Ovary (tissue), 9 donors: ENCODE results near the gene LRP1-AS. TPM values are rescaled to one million over a fixed set of nuclear protein-coding genes. Genes with fewer than 3 reads are reported as not detected.

ENCODE experiments used
- DNase-seq, 5 donors: peaks; one replicate each; pipeline ENCODE4 v3.0.0-alpha.2; 2019 to 2020
- H3K27ac ChIP-seq, 2 donors: fragments of 200-600 bp; one replicate each; pipeline versions ENCODE4 v1.5.1 to v1.8.0; 2019 to 2022
- H3K27me3 ChIP-seq: fragments of 200-600 bp; one replicate; pipeline ENCODE4 v1.8.0; 2022
- H3K36me3 ChIP-seq: fragments of 200-600 bp; sonication (generic); one replicate; pipeline ENCODE4 v1.5.1; 2019
- H3K4me1 ChIP-seq: one replicate; pipeline ENCODE4 v1.8.1; 2013; ENCODE audit warnings: mild to moderate bottlenecking, moderate library complexity; ENCODE audit not compliant: insufficient read depth
- H3K4me3 ChIP-seq: fragments of 200-600 bp; sonication (generic); one replicate; pipeline ENCODE4 v1.5.1; 2017
- H3K9me3 ChIP-seq, 2 donors: fragments of 200-600 bp in 1 of 2; sonication (generic) in 1 of 2; one replicate each; pipeline versions ENCODE4 v1.5.1 to v1.8.1; 2013 to 2019; ENCODE audit warnings: mild to moderate bottlenecking in 1 of 2, moderate library complexity in 1 of 2
- CTCF ChIP-seq, 3 donors: fragments of 450-650 bp in 2 of 3; fragments of 200-600 bp in 1 of 3; IDR thresholded peaks; one replicate each; pipeline versions ENCODE4 v1.5.1 to v1.8.0; 2016 to 2022; ENCODE audit warnings: antibody characterized with exemption in 3 of 3, mild to moderate bottlenecking in 1 of 3
- EP300 ChIP-seq: sonication (generic); formaldehyde crosslinking; IDR thresholded peaks from one replicate; pipeline ENCODE4 v1.6.1; 2017; ENCODE audit warnings: antibody characterized with exemption
- POLR2A ChIP-seq: fragments of 450-650 bp; IDR thresholded peaks from one replicate; pipeline ENCODE4 v1.6.1; 2017; ENCODE audit warnings: antibody characterized with exemption, mild to moderate bottlenecking, moderate library complexity
- WGBS, 3 donors: extraction: QIAGEN DNeasy Blood & Tissue Kit in 1 of 3; methylation state at CpG; one replicate each; pipeline versions ENCODE4 v1.1.5 to v1.1.7; 2013 to 2017; 5-methylcytosine and 5-hydroxymethylcytosine counted together
- intact Hi-C, 4 donors: fragments of 100-400 bp; cut with DNase I; formaldehyde crosslinking; loops; one replicate each; pipeline versions ENCODE4 v1.11.0 to v1.15.1; 2022 to 2023
- polyA plus RNA-seq, 2 donors: library from polyadenylated mRNA; stranded (reverse); fragments of 200-250 nt in 1 of 2; fragments of 350-450 nt in 1 of 2; fragmentation: Illumina TruSeq in 1 of 2; extraction: RNeasy Lipid Tissue Mini Kit (QIAGEN cat#74804) in 1 of 2; gene quantifications; one replicate each; pipeline ENCODE4 v1.2.3, GENCODE V29; 2013 to 2014
- total RNA-seq, 7 donors: library from RNA; depleted of rRNA in 2 of 7; stranded (reverse); fragments of >200 nt in 2 of 7; fragmentation: NEBNext Ultra II Directional in 3 of 7; extraction: Animal tissue kit (Norgen Biotek cat#: 25700) in 3 of 7; gene quantifications; one replicate each; pipeline versions ENCODE4 v1.1.0 to v1.2.4, GENCODE V29; 2016 to 2023
- donor health status: DM: no; HTN: no; CAD: no; lungs with moderate emphysema.
- donor health status: DM: no; HTN: no; CAD: no.
- donor health status: Bipolar disorder and iron deficiency.
- donor health status: DM: yes; HTN: yes; CAD: no.
- donor health status: DM: no; HTN: no; CAD: no.
- donor health status: DM: yes; HTN: yes; CAD: no.

The LRP1-AS gene
- total and polyA plus RNA-seq, 9 donors = not detected

- intact Hi-C loops = no loop called here
- no peaks in the 10 kb centered on the region for H3K36me3 ChIP-seq
- DNase-seq = no peak
- H3K4me3 ChIP-seq = no peak overlapping the region
- no peaks in the 10 kb centered on the region for H3K4me1 ChIP-seq
- H3K9me3 ChIP-seq = no peaks in the 10 kb centered on the region
- TF ChIP-seq CTCF (IDR thresholded peaks at IDR 0.05) = no peak
- TF ChIP-seq POLR2A = no peak
- TF ChIP-seq EP300 = no peak
- no peaks in the 10 kb centered on the region for H3K27me3 ChIP-seq
- H3K27ac ChIP-seq = no peak overlapping the region
- 84 to 89% (median 85%) methylated on average over 23 of the region's 23 CpGs for WGBS, 3 donors
Observed at GRCh38 chr12:57190821-57191220, 43.4 kb upstream of the LRP1-AS start.

- Histone ChIP-seq H3K27ac (no peak overlapping the region), H3K4me3 (no peak overlapping the region), H3K4me1 (no peaks in the 10 kb centered on the region), H3K9me3 (no peaks in the 10 kb centered on the region), H3K36me3 (peaks cover 2% of the 10 kb centered on the region), H3K27me3 (no peaks in the 10 kb centered on the region)
- WGBS, 3 donors = 69 to 82% (median 80%) methylated on average over 6 of the region's 6 CpGs
- TF ChIP-seq EP300 = no peak
- TF ChIP-seq CTCF (IDR thresholded peaks at IDR 0.05) = no peak
- TF ChIP-seq POLR2A = no peak
- intact Hi-C loops = no loop called here
- DNase-seq = no peak
Observed at GRCh38 chr12:57190037-57190436, 42.6 kb upstream of the LRP1-AS start.

- no peak for DNase-seq
- H3K4me3 ChIP-seq = no peak overlapping the region
- H3K27me3 ChIP-seq = no peaks in the 10 kb centered on the region
- H3K4me1 ChIP-seq = no peaks in the 10 kb centered on the region
- WGBS, 3 donors = 36 to 48% (median 44%) methylated on average over 8 of the region's 8 CpGs
- peaks cover 2% of the 10 kb centered on the region for H3K36me3 ChIP-seq
- H3K9me3 ChIP-seq = no peaks in the 10 kb centered on the region
- no peak overlapping the region for H3K27ac ChIP-seq
- intact Hi-C loops = loop anchor here in 1 of 4 donors (5.0 kb wide), 1 partner anchor 116 kb away; no protein-coding TSS in a partner anchor
- TF ChIP-seq EP300 (no peak), CTCF (IDR thresholded peaks at IDR 0.05) (no peak)
Observed at GRCh38 chr12:57188090-57188425, 40.6 kb upstream of the LRP1-AS start.

- TF ChIP-seq CTCF (IDR thresholded peaks at IDR 0.05) (no peak), EP300 (no peak), POLR2A (no peak)
- Histone ChIP-seq H3K4me1 (no peaks in the 10 kb centered on the region), H3K27me3 (no peaks in the 10 kb centered on the region), H3K9me3 (no peaks in the 10 kb centered on the region), H3K4me3 (no peak overlapping the region), H3K36me3 (peaks cover 2% of the 10 kb centered on the region), H3K27ac (no peak overlapping the region)
- WGBS, 3 donors = 52 to 53% (median 52%) methylated on average over 21 of the region's 21 CpGs
- intact Hi-C loops = loop anchor here in 1 of 4 donors (5.0 kb wide), 1 partner anchor 115 kb away; no protein-coding TSS in a partner anchor
- DNase-seq = peak in 1 of 5 donors; percentile 53
Observed at GRCh38 chr12:57187222-57188089, 40.0 kb upstream of the LRP1-AS start.
